KMS-11 (cell line): ENCODE results near the gene STARD5.

Source experiments
- H2AFZ ChIP-seq: fragments of 200-600 bp; sonication (generic); 2 replicates; pipeline ENCODE4 v1.6.1; 2016; ENCODE audit warnings: antibody characterized with exemption, mixed run types, low read depth
- H3K27ac ChIP-seq: fragments of 200-600 bp; sonication (generic); 2 replicates; pipeline ENCODE4 v1.6.1; 2016; ENCODE audit warnings: mild to moderate bottlenecking, mixed run types
- H3K27me3 ChIP-seq: fragments of 200-600 bp; sonication (generic); 2 replicates; pipeline ENCODE4 v1.6.1; 2017; ENCODE audit warnings: mild to moderate bottlenecking, low read depth, mixed run types, moderate library complexity; ENCODE audit not compliant: insufficient read depth
- H3K36me3 ChIP-seq: fragments of 200-600 bp; sonication (generic); 2 replicates; pipeline ENCODE4 v1.6.1; 2017; ENCODE audit warnings: mild to moderate bottlenecking, mixed run types; ENCODE audit not compliant: insufficient read depth
- H3K4me1 ChIP-seq: fragments of 200-600 bp; sonication (generic); 2 replicates; pipeline ENCODE4 v1.6.1; 2016; ENCODE audit warnings: mild to moderate bottlenecking, low read depth, mixed run types; ENCODE audit not compliant: poor library complexity, severe bottlenecking
- H3K4me2 ChIP-seq: fragments of 200-600 bp; sonication (generic); 2 replicates; pipeline ENCODE4 v1.7.0; 2016; ENCODE audit warnings: mild to moderate bottlenecking, mixed run types
- H3K4me3 ChIP-seq: fragments of 200-600 bp; sonication (generic); IDR thresholded peaks from 2 replicates; pipeline ENCODE4 v1.6.1; 2017; ENCODE audit warnings: low read depth, low read length, mixed read lengths; ENCODE audit not compliant: insufficient read depth
- H3K79me2 ChIP-seq: fragments of 200-600 bp; sonication (generic); 2 replicates; pipeline ENCODE4 v1.6.1; 2016; ENCODE audit warnings: low read depth, mixed run types; ENCODE audit not compliant: insufficient read depth
- H3K9ac ChIP-seq: fragments of 200-600 bp; sonication (generic); 2 replicates; pipeline ENCODE4 v1.6.1; 2016; ENCODE audit warnings: mild to moderate bottlenecking, mixed run types
- H4K20me1 ChIP-seq: fragments of 200-600 bp; sonication (generic); 2 replicates; pipeline ENCODE4 v1.6.1; 2016; ENCODE audit warnings: mild to moderate bottlenecking, mixed run types; ENCODE audit not compliant: insufficient read depth
- CTCF ChIP-seq: fragments of 200-600 bp; sonication (generic); conservative IDR thresholded peaks from 2 replicates; pipeline ENCODE4 v1.6.1; 2017; ENCODE audit warnings: low read depth, mild to moderate bottlenecking, antibody characterized with exemption, low read length, moderate library complexity, mixed read lengths

The STARD5 gene

GRCh38 chr15:81341351-81341750 is 17.4 kb upstream of the STARD5 start:
- no peaks in the 10 kb centered on the region for H3K27me3 ChIP-seq
- no peaks in the 10 kb centered on the region for H3K36me3 ChIP-seq
- no peak overlapping the region for H3K4me2 ChIP-seq
- no peak overlapping the region for H3K9ac ChIP-seq
- peaks cover 11% of the 10 kb centered on the region for H3K4me1 ChIP-seq
- H3K4me3 ChIP-seq: no peak overlapping the region
- TF ChIP-seq CTCF: no peak
- no peaks in the 10 kb centered on the region for H4K20me1 ChIP-seq
- H2AFZ ChIP-seq: no peak overlapping the region
- H3K27ac ChIP-seq: no peak overlapping the region
- no peaks in the 10 kb centered on the region for H3K79me2 ChIP-seq

- Histone ChIP-seq H3K27ac (no peak overlapping the region), H3K9ac (no peak overlapping the region)
These were observed 15.9 kb upstream of the STARD5 start for GRCh38 chr15:81339851-81340250.

GRCh38 chr15:81339321-81339720 is 15.4 kb upstream of the STARD5 start:
- H3K4me2 ChIP-seq: no peak overlapping the region
- H3K4me1 ChIP-seq: peaks cover 6% of the 10 kb centered on the region
- H3K27ac ChIP-seq: no peak overlapping the region
- no peak overlapping the region for H3K4me3 ChIP-seq
- H3K9ac ChIP-seq: no peak overlapping the region
- H4K20me1 ChIP-seq: no peaks in the 10 kb centered on the region
- no peaks in the 10 kb centered on the region for H3K27me3 ChIP-seq
- no peak for TF ChIP-seq CTCF
- no peaks in the 10 kb centered on the region for H3K36me3 ChIP-seq
- no peaks in the 10 kb centered on the region for H3K79me2 ChIP-seq
- no peak overlapping the region for H2AFZ ChIP-seq

More at GRCh38 chr15:81339851-81340250, 15.9 kb upstream of the STARD5 start:
- Histone ChIP-seq H3K4me1 (peaks cover 6% of the 10 kb centered on the region), H2AFZ (no peak overlapping the region), H3K79me2 (no peaks in the 10 kb centered on the region), H3K27me3 (no peaks in the 10 kb centered on the region), H3K4me3 (no peak overlapping the region), H3K36me3 (no peaks in the 10 kb centered on the region), H3K4me2 (no peak overlapping the region), H4K20me1 (no peaks in the 10 kb centered on the region)
- TF ChIP-seq CTCF: no peak

GRCh38 chr15:81338170-81339007 is 14.4 kb upstream of the STARD5 start:
- Histone ChIP-seq H3K9ac (no peak overlapping the region), H3K27me3 (no peaks in the 10 kb centered on the region), H3K4me2 (no peak overlapping the region), H4K20me1 (no peaks in the 10 kb centered on the region), H3K27ac (no peak overlapping the region), H2AFZ (no peak overlapping the region), H3K4me1 (peaks cover 6% of the 10 kb centered on the region), H3K36me3 (no peaks in the 10 kb centered on the region), H3K79me2 (no peaks in the 10 kb centered on the region), H3K4me3 (no peak overlapping the region)
- no peak for TF ChIP-seq CTCF
